Head of caudate nucleus (tissue), 42 donors: ENCODE measurements around the gene PEAK1.

Source experiments
- DNase-seq, 42 donors: peaks; one replicate each; pipeline versions ENCODE4 v3.0.0 to v3.0.0-alpha.2; 2020 to 2021; ENCODE audit warnings: mixed read lengths in 7 of 42
- intact Hi-C: fragments of 100-400 bp; cut with DNase I; formaldehyde crosslinking; loops from one replicate; pipeline ENCODE4 v1.15.0; 2022

PEAK1 gene

GRCh38 chr15:77376770-77377169, 43.1 kb downstream of the PEAK1 start:
- intact Hi-C loops, result no loop called here

GRCh38 chr15:77375133-77375532, 44.8 kb downstream of the PEAK1 start:
- intact Hi-C loops, result no loop called here
- no peak for DNase-seq

More at GRCh38 chr15:77376770-77377169, 43.1 kb downstream of the PEAK1 start:
- no peak for DNase-seq

DNA sequence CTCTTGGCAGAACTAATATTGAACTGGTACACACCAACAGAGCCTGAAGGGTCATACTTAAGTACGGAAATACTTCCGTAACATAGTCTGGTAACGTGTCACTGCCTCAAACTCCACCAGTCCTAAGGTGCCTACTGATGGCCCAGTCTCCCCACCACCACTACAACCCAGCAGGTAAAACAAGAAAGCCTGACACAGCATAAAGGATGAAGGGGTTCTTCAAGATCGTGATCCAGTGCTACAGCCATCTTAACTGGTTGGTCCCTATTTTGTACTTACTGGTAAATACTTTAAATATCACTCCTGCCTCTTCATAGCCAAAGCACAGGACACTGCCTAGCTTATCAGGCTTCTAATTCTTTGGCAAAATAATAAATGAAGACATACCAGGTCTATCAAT, 46.5 kb downstream of the PEAK1 start:
- intact Hi-C loops, result no loop called here

GRCh38 chr15:77371850-77372563, 47.9 kb downstream of the PEAK1 start:
- intact Hi-C loops, result no loop called here
- no peak for DNase-seq

More for the DNA sequence above, 46.5 kb downstream of the PEAK1 start:
- DNase-seq, result no peak

GRCh38 chr15:77370580-77370979, 49.3 kb downstream of the PEAK1 start:
- DNase-seq, result no peak

DNA sequence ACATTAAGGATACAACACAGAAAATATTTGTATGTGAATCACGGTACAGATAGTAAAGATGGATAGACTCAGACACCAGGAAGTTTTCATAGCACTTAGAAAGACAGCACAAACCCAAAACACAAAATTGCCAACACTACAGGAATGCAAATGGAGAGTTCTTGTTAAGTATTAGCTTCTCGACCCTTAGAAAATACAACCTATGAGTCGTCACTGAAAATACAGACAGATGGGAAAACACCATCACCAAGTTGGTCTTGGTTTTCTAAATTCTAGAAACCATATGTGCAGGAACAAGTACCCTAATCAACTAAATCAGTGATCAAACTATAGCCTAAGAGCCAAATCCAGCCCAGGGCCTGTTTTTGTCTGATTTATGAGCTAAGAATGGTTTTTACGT, 50.7 kb downstream of the PEAK1 start:
- intact Hi-C loops, result no loop called here
- DNase-seq, result no peak

More at GRCh38 chr15:77370580-77370979, 49.3 kb downstream of the PEAK1 start:
- intact Hi-C loops, result no loop called here

- intact Hi-C loops, result no loop called here
- no peak for DNase-seq
Measured at GRCh38 chr15:77367631-77368030, 52.3 kb downstream of the PEAK1 start.

- intact Hi-C loops, result no loop called here
- no peak for DNase-seq
Measured at GRCh38 chr15:77361456-77361855, 58.4 kb downstream of the PEAK1 start.

DNA sequence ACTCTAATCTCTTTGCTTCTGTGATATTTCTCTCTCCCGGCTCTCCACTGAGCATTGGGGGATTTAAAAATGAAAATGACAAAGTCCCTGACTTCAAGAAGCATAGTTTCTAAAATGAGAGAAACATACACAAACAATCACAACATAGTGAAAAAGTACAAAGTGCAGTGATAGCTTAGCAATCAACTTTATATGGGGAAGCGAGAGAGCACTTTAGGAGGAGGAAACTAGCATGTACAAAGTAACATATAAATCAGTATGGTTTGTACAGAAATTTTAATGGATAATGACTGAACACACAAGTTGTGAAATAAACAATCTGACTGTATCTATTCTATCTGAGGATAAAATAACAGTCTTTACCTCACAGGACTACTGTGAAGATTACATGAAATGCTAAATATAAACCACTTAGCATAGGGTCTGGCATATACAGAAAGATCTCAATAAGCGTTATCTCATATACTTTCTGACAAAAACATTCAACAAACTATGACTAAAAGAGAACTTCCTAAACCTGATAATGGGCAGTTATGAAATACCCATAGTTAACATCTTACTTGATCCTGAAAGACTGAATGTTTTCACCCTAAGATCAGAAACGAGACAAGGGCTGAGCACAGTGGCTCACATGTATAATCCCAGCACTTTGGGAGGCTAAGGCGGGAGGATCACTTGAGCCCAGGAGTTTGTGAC, 61.2 kb downstream of the PEAK1 start:
- intact Hi-C loops, result no loop called here
- no peak for DNase-seq

- intact Hi-C loops, result no loop called here
- DNase-seq, result no peak
Measured at GRCh38 chr15:77356305-77356704, 63.6 kb downstream of the PEAK1 start.

DNA sequence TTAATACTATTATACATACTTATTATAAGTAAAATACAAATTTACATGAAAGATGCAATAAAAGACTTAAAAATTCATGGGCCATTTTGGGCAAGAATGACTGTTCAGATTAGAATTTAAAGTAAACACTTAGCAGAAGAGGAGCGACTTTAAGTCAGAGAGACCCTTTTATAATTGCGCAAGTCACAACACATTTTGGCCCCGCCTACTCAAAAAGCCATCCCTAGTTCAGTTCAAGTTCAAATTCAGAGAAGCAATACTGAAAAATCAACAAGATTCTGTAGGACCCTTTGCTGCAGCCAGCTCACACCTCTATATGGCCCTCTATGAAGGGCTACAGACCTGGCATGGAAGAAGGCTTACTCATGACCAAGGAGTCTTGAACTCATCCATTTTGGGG, 64.6 kb downstream of the PEAK1 start:
- intact Hi-C loops, result no loop called here
- DNase-seq, result no peak

GRCh38 chr15:77354063-77354462, 65.8 kb downstream of the PEAK1 start:
- no peak for DNase-seq
- intact Hi-C loops, result no loop called here

DNA sequence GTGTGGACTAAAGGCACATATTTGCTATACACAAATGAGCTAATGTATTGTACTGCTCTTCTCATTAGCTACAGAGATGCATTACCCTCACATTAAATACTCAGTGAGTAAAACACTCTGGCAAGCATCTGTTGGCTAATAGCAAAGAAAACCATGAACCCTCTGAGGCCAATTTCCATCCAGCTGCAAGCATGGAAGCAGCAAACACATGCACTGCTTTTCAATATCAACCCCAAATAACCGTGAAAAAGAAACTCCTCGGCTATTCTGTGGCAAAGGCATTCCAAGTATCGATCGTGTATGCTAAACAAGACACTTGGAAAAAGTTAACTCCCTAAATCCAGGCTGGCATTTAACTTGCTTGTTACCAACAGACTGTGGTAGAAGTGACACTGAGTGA, 67.0 kb downstream of the PEAK1 start:
- intact Hi-C loops, result no loop called here
- no peak for DNase-seq

- intact Hi-C loops, result no loop called here
- DNase-seq, result no peak
Measured at GRCh38 chr15:77350792-77351191, 69.1 kb downstream of the PEAK1 start.

- DNase-seq, result no peak
Measured at GRCh38 chr15:77349666-77350065, 70.2 kb downstream of the PEAK1 start.

GRCh38 chr15:77348511-77348910, 71.4 kb downstream of the PEAK1 start:
- no peak for DNase-seq
- intact Hi-C loops, result no loop called here

More at GRCh38 chr15:77349666-77350065, 70.2 kb downstream of the PEAK1 start:
- intact Hi-C loops, result no loop called here

GRCh38 chr15:77347197-77347596, 72.7 kb downstream of the PEAK1 start:
- intact Hi-C loops, result no loop called here
- DNase-seq, result no peak

DNA sequence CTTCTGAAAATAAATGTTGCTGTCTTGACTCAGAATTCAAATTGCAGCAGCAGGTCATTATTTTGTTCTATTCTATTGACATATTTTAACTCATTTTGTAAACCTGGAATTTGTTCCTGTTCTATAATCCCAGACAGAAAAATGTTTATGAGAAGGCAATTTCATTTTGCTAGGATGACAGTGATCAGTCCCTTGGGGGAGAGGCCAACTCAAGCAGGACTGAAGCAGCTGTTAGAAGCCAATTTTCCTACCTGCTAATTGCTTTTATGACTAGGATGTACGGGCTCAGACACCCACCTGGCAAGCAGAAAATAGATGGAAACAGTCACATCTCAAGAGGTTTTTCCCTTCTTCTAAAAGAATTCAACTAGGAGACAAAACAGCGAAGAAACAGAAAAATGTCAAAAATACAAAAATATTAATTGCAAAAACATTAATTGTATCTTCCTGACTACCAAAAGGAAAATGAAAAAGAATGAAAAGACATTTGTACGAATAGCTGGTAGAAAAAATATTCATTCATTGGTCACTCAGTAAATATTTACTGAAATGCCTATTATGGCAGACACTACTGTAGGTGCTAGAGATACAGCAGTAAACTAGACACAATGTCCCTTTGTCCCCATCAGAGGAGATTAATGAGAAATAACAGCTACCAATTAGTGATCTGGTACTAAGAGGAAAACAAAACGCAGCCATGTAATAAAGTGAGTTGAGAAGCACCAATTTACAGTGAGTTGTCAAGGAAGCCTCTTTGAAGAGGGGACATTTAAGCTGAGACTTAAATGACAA, 73.5 kb downstream of the PEAK1 start:
- no peak for DNase-seq
- intact Hi-C loops, result no loop called here

GRCh38 chr15:77342807-77343206, 77.1 kb downstream of the PEAK1 start:
- no peak for DNase-seq
- intact Hi-C loops, result no loop called here

GRCh38 chr15:77340245-77340644, 79.7 kb downstream of the PEAK1 start:
- no peak for DNase-seq
- intact Hi-C loops, result no loop called here
